CD4-positive, alpha-beta T cell treated with Interleukin-17A for 1 hour (primary cell): Measurements from ENCODE around the gene SLC30A3.
"Not testable (repeated sequence)": the region's sequence is repeated elsewhere in the genome, so short reads cannot be mapped to it uniquely, and the experiment has no call there.

Experiments
- DNase-seq: peaks from one replicate; pipeline ENCODE4 v3.0.0-alpha.2; 2020

Gene SLC30A3, protein sequence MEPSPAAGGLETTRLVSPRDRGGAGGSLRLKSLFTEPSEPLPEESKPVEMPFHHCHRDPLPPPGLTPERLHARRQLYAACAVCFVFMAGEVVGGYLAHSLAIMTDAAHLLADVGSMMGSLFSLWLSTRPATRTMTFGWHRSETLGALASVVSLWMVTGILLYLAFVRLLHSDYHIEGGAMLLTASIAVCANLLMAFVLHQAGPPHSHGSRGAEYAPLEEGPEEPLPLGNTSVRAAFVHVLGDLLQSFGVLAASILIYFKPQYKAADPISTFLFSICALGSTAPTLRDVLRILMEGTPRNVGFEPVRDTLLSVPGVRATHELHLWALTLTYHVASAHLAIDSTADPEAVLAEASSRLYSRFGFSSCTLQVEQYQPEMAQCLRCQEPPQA

GRCh38 chr2:27262379-27263286, at the start of gene SLC30A3:
TSS of gene SLC30A3 (minus strand) at chr2:27263047. CDS start at chr2:27262906, 141 bp downstream.
- peak; percentile 75 for DNase-seq

DNA sequence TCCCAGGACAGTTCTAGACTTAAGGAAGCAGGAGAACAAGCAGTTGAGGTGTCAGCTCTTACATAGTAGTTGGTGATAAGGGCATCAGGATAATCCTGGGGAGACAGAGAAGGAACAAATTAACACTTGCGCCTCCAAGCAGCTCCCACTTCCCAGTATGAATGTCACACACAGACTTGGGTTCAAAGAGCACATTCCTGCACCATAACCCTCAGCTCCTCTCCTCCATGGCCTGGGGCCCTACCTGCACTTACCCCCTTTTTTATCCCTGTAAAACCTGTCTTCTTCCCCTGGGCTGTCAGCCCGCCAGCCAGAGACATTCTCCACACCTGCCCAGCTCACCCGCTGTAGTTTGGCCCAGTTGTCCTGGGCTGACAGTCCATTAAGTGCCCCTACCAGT, 49.3 kb upstream of the SLC30A3 start:
- no peak for DNase-seq

DNA sequence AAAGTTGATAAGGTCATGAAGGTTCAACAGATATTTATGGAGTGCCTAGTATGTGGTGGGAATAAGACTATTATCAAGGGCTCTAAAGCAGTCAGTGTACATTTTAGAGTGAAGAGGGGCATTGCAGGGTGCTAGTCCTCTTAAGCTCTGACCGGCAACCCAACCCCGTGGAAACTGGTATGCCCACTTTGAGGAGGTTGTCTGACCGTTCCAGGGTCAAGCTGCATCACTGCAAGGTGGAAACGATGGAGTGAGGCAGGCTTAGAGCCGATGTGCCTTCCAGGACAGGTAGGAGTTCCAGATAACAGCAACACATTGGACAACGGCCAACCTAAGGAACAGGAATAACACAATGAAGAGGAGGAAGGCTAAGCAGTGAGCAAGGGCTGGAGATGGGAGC, 46.8 kb upstream of the SLC30A3 start:
- DNase-seq, result no peak

DNA sequence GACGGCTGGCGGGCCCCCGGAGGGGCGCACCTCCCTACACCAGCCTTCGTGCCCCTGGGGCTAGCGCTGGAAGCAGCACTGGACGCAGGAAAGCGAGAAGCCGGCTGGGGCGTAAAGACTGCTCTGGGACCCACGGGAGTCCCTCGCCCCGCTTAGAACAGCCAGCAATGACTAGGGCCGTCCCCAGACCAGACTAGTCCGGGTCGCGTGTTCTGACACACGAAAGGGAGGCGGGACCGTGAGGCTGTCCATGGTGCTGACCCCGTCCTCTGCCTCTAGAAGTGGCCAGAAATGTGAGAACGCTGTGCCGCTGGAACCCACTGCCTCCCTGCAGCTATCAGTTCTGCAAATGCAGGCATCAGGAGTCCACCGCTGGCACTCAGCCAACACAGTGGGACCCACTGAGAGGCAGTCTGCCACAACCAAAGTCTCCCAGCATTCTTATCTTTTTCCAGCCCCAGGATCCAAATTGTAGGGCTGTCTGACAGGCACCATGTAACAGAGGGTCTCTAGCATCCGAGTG, 45.6 kb upstream of the SLC30A3 start, which contains the start of gene UCN:
UCN (minus strand) TSS at position 87 of the 523 bp plus-strand sequence. CDS start 550 bp downstream, outside the sequence.
- DNase-seq, result no peak

DNA sequence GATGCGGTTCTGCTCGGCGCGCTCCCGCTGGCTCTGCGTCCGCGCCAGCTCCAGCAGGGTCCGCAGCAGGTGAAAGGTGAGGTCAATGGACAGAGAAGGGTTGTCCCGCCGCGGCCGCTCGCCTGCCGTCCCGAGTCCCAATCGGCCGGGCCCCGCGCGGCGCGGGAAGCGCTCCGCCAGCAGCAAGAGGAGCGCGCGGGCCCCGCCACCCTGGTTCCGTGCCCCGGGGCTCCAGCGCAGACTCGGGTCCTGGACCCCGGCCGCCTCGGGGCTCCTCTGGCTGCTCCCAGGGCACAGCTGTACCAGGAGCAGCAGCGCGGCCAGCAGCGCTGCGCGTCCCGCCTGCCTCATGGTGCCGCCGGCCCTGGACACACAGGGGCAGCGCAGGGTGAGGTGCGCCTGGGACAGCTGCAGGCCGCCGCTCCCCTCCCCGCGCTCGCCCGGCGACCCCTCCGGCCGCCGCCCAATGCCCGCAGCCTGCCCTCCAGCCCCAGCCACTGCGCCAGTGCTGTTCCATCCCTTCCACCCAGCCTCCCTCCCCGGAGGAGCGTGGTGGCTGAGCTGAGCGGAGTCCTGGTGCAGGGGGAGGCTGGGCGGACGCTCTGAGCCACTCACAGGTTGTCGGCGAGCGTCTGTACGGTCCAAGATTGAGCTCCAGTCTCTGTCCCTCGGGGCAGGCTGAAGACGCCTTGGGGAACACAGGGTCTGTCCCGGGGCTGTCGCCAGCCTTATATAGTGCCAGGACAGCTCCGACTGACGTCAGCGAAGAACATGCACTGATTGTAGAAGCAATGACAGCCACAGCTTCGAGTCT, 44.9 kb upstream of the SLC30A3 start:
- DNase-seq, result no peak

DNA sequence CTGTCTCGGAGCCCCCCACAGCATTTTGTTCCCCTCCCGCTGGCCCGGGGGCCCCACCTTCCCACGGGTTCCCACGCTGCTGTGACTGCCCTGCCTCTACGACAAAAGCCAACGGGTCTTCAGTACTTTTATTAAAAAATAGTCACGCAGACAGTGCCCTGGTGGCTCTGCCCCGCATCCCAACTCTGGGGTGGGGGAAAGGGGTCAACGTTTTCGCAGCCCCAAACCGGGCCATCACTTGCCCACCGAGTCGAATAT, 44.4 kb upstream of the SLC30A3 start:
- DNase-seq, result no peak

GRCh38 chr2:27306573-27307286, 43.9 kb upstream of the SLC30A3 start:
- peak; percentile 17 for DNase-seq

- DNase-seq, result no peak
These were observed 43.3 kb upstream of the SLC30A3 start for GRCh38 chr2:27306136-27306535.

DNA sequence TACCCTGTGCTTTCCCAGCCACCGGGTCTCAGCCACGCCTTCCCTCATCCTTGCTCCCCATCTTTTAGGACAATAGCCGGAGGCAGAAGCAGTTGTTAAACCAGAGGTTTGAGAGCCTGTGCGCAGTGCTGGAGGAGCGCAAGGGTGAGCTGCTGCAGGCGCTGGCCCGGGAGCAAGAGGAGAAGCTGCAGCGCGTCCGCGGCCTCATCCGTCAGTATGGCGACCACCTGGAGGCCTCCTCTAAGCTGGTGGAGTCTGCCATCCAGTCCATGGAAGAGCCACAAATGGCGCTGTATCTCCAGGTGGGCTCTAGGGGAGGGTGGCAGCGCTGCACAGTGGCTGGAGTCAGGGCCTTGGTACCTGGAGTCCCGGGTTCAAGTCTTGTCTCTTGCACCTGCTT, 42.7 kb upstream of the SLC30A3 start:
- DNase-seq, result no peak

DNA sequence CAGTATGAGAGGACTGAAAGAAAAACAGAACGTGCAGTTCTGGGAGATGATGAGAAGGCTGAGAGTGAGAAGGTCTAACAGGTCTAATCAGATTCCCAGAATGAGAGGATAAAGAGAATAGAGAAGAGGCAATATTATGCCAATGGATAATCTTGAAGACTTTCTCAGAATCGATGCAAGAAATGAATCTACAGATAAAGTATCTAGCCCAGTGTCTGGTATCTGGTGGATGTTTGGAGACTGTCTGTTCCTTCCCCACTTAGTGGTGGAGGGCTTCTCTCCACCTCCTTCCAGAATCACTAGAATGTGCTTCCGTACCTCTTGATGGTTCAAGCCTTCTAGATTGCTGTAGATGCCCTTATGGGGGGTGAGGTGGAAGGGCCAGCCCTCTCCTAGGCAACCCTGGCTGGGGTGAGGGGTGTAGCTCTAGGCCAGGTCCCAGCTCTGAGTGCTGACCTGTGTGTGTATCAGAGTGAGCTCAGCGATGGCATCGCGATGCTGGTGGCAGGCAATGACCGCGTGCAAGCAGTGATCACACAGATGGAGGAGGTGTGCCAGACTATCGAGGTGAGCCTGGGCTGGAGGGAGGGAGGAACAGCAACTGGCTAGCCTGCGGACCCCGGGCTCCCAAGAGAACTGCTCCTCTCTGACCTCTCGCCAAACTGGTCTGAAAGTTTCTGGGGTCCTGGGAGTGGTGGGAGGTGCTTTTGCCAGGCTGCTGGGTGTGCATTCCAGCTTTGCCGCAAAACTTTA, 41.8 kb upstream of the SLC30A3 start:
- DNase-seq, result no peak

GRCh38 chr2:27303093-27304025, 40.5 kb upstream of the SLC30A3 start:
- peak; percentile 70 for DNase-seq

GRCh38 chr2:27300606-27301005, 37.8 kb upstream of the SLC30A3 start:
- not testable (repeated sequence) for DNase-seq

DNA sequence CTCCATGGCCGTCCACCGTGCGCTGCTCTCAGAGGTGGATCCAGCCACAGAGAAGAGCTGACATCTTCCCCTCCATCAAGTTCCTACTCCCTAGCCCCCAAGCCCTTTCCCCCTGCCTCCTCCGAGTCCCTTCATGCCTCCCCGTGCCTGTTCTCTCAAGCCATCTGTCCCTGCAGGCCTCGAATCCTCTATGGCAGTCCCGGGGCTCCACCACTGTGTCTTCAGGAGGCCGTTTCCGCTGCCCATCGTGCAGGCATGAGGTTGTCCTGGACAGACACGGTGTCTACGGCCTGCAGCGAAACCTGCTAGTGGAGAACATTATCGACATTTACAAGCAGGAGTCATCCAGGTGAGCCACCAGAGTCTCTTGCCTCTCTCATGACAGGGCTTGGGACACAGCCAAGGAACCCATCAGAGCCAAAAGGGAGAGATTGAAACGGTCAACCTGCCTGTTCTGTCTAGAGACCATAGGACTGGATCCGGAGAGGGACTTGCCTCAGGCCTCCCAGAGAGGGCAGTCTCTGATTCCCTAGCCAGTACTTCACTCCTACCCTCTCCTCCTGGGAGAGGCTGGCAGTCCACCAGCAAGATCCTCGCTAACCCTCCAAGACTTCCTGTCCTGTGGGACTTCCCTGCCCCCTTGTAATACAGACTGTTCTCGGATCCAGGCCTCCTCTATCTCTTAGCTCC, 35.7 kb upstream of the SLC30A3 start:
- DNase-seq, result no peak

DNA sequence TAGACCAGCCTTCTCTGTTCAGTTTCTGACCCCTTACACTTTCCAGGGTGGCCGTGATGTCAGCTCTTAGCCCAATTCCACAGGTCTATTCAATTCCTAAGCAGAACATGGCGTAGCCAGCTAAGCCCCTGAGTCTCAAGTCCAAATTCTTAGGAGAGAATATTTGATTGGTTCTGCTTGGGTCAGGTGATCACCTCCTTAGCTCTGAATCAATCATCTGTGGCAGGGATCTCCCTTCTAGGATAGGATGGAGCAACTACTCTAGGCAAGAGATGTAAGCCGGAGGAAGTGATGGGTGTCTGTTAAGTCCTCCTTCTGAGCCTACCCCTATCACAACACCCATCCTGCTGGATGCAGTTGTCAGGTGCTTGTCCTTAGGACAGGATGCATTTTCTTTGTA, 34.3 kb upstream of the SLC30A3 start:
- no peak for DNase-seq

GRCh38 chr2:27296481-27296880, 33.6 kb upstream of the SLC30A3 start:
- no peak for DNase-seq

DNA sequence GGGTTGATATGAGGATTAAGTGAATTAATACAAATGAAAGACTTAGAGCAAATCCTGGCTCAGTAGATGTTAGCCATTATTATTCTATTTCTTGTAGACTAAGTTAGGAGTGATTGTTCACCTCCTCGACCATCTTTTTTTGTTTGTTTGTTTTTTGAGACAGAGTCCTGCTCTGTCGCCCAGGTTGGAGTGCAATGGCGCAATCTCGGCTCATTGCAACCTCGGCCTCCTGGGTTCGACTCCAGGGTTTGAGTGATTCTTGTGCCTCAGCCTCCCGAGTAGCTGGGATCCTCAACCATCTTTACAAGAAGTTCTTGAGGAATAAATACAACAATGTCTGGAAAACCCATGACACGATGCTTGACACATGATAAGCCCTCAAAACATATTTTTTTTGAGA, 32.1 kb upstream of the SLC30A3 start:
- no peak for DNase-seq

DNA sequence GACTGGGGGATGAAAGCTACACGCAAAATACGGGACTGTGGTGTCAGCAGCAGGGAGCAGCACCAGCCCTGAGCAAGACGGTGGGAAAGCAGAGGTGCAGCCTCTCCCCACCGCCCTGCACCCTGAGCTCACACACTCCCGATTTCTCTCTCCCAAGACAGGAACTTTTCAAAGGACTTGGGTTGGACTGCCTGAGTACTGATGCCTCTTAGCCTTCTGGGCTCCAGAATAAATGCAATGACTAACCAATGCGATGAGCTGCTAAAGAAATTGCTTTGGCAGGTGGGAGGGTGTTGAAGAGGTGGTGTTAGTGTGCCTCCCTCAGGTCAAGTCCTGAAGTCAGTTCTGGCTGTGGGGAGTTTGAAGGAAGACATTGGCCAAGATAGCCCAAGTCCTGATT, 29.0 kb upstream of the SLC30A3 start:
- no peak for DNase-seq

DNA sequence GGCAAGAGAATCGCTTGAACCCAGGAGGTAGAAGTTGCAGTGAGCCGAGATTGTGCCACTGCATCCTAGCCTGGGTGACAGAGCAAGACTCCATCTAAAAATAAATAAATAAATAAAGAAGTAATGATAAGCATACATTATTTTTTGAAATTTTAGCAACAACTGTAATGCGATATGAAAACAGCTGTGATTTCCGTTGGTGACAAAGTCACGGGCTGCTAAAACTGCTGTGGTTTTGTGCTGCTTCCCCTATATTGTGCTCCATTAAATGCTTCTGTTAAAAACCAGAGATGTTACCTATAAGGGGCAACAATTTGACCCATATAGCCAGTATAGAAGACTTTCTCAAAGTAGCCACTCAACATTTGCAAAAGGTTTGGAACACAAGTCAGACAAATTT, 27.7 kb upstream of the SLC30A3 start:
- no peak for DNase-seq

- no peak for DNase-seq
These were observed 25.8 kb upstream of the SLC30A3 start for GRCh38 chr2:27288610-27289009.

GRCh38 chr2:27285481-27285880, 22.6 kb upstream of the SLC30A3 start:
- DNase-seq, result no peak
